ENCODE results near the gene EVI5L. TPM values are rescaled to one million over a fixed set of nuclear protein-coding genes. Genes with fewer than 3 reads are reported as not detected.

EVI5L gene
- total and polyA plus RNA-seq, 2 of the 13 experiments (the other 11 are each of a cell fraction or from before 2014, with no cell fraction given) = 1.7 to 2.4 TPM

DNA sequence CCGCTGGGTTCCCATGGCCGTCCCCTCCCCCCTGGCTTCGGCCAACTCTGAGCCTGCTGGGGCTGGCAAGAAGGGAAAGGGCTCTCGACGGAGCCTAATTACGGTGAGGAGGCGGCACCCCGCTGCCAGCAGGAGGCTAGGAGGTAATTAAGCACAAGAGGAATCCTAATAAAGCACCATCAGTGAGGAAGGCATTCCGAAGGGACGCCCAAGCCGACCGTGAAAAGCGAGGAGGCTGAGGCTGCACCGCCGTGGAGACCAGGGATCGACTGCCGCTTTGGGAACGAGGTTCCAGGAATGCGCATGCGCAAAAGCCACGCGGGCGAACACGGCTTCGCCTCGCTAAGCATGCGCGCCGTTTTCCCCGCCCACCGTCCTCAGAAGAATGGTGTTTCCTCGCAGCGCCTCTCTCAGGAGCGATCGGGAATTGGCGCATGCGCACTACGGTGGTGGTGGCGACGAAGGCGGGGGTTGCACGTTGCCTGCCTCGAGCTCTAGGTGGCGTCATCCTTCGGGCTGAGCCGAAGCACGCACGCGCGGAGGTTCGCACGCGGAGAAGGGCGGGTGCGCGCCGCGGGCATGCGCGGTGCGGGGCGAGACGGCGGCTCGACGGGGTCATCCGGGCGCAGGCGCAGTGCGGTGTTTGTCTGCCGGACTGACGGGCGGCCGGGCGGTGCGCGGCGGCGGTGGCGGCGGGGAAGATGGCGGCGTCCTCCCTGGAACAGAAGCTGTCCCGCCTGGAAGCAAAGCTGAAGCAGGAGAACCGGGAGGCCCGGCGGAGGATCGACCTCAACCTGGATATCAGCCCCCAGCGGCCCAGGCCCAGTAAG, 73.4 kb downstream of the EVI5L start, which contains the start of gene MAP2K7 (continued):
- TF ChIP-seq ETV6 (CRISPR knock-in tag; conservative IDR thresholded peaks at IDR 0.05) = peak; percentile 35; the same call in 1 of the 2 replicates
- peak; percentile 63 for TF ChIP-seq ASH2L (IDR thresholded peaks at IDR 0.05; ENCODE audit: insufficient read length, low read depth, low read length)
- TF ChIP-seq ZNF350 (CRISPR knock-in tag; IDR thresholded peaks at IDR 0.05; ENCODE audit: borderline replicate concordance, low read depth) = peak; percentile 66; the same call in 1 of the 2 replicates
- TF ChIP-seq CBX1 (IDR thresholded peaks at IDR 0.05; ENCODE audit: low read depth) = no peak
- TF ChIP-seq FOXK1 (CRISPR knock-in tag; IDR thresholded peaks at IDR 0.05; ENCODE audit: borderline replicate concordance, low read depth) = peak; percentile 59; the same call in 1 of the 2 replicates
- TF ChIP-seq MED1 (CRISPR knock-in tag; IDR thresholded peaks at IDR 0.05) = peak; percentile 80
- no peak for TF ChIP-seq ZNF703 (CRISPR knock-in tag; IDR thresholded peaks at IDR 0.05; ENCODE audit: borderline replicate concordance)
- TF ChIP-seq ZNF263 (CRISPR knock-in tag; IDR thresholded peaks at IDR 0.05) = 0 out of 2 replicates have a peak, but pooled peaks have one; percentile 10
- TF ChIP-seq, protein P1, sequence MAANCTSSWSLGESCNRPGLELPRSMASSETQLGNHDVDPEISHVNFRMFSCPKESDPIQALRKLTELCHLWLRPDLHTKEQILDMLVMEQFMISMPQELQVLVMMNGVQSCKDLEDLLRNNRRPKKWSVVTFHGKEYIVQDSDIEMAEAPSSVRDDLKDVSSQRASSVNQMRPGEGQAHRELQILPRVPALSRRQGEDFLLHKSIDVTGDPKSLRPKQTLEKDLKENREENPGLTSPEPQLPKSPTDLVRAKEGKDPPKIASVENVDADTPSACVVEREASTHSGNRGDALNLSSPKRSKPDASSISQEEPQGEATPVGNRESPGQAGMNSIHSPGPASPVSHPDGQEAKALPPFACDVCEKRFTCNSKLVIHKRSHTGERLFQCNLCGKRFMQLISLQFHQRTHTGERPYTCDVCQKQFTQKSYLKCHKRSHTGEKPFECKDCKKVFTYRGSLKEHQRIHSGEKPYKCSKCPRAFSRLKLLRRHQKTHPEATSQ (CRISPR knock-in tag; IDR thresholded peaks at IDR 0.05; ENCODE audit: borderline replicate concordance) = peak; percentile 5; the same call in 1 of the 2 replicates
- TF ChIP-seq ZNF777 (CRISPR knock-in tag; IDR thresholded peaks at IDR 0.05) = peak; percentile 76
- TF ChIP-seq, protein P2, sequence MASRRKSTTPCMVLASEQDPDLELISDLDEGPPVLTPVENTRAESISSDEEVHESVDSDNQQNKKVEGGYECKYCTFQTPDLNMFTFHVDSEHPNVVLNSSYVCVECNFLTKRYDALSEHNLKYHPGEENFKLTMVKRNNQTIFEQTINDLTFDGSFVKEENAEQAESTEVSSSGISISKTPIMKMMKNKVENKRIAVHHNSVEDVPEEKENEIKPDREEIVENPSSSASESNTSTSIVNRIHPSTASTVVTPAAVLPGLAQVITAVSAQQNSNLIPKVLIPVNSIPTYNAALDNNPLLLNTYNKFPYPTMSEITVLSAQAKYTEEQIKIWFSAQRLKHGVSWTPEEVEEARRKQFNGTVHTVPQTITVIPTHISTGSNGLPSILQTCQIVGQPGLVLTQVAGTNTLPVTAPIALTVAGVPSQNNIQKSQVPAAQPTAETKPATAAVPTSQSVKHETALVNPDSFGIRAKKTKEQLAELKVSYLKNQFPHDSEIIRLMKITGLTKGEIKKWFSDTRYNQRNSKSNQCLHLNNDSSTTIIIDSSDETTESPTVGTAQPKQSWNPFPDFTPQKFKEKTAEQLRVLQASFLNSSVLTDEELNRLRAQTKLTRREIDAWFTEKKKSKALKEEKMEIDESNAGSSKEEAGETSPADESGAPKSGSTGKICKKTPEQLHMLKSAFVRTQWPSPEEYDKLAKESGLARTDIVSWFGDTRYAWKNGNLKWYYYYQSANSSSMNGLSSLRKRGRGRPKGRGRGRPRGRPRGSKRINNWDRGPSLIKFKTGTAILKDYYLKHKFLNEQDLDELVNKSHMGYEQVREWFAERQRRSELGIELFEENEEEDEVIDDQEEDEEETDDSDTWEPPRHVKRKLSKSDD (CRISPR knock-in tag; IDR thresholded peaks at IDR 0.05; ENCODE audit: low read depth) = peak; percentile 19; the same call in 1 of the 2 replicates
- no peak; the same call in 1 of the 2 replicates for TF ChIP-seq SIN3A (IDR thresholded peaks at IDR 0.05; ENCODE audit: borderline replicate concordance, low read depth, low read length)
- no peak for TF ChIP-seq ZFP62 (CRISPR knock-in tag; IDR thresholded peaks at IDR 0.05)
- TF ChIP-seq ZNF205 (CRISPR knock-in tag; IDR thresholded peaks at IDR 0.05) = peak; percentile 47; the same call in 1 of the 2 replicates
- TF ChIP-seq ZNF121 (CRISPR knock-in tag; IDR thresholded peaks at IDR 0.05) = peak; percentile 51; the same call in 1 of the 2 replicates
- peak; percentile 95 for TF ChIP-seq MXD4 (CRISPR knock-in tag; IDR thresholded peaks at IDR 0.05)
- peak; percentile 97 for TF ChIP-seq FOXC1 (CRISPR knock-in tag; IDR thresholded peaks at IDR 0.05; ENCODE audit: borderline replicate concordance)
- TF ChIP-seq, protein P3, sequence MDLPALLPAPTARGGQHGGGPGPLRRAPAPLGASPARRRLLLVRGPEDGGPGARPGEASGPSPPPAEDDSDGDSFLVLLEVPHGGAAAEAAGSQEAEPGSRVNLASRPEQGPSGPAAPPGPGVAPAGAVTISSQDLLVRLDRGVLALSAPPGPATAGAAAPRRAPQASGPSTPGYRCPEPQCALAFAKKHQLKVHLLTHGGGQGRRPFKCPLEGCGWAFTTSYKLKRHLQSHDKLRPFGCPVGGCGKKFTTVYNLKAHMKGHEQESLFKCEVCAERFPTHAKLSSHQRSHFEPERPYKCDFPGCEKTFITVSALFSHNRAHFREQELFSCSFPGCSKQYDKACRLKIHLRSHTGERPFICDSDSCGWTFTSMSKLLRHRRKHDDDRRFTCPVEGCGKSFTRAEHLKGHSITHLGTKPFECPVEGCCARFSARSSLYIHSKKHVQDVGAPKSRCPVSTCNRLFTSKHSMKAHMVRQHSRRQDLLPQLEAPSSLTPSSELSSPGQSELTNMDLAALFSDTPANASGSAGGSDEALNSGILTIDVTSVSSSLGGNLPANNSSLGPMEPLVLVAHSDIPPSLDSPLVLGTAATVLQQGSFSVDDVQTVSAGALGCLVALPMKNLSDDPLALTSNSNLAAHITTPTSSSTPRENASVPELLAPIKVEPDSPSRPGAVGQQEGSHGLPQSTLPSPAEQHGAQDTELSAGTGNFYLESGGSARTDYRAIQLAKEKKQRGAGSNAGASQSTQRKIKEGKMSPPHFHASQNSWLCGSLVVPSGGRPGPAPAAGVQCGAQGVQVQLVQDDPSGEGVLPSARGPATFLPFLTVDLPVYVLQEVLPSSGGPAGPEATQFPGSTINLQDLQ (CRISPR knock-in tag; IDR thresholded peaks at IDR 0.05) = no peak
- TF ChIP-seq, protein P4, sequence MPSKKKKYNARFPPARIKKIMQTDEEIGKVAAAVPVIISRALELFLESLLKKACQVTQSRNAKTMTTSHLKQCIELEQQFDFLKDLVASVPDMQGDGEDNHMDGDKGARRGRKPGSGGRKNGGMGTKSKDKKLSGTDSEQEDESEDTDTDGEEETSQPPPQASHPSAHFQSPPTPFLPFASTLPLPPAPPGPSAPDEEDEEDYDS (CRISPR knock-in tag; IDR thresholded peaks at IDR 0.05) = peak; percentile 86
- no peak for TF ChIP-seq MTF2 (CRISPR knock-in tag; IDR thresholded peaks at IDR 0.05; ENCODE audit: borderline replicate concordance)
- peak; percentile 78; the same call in 1 of the 2 replicates for TF ChIP-seq HIVEP1 (CRISPR knock-in tag; IDR thresholded peaks at IDR 0.05)
- TF ChIP-seq MAFF (IDR thresholded peaks at IDR 0.05; ENCODE audit: low read depth, low read length) = no peak
